ENCODE results near the gene PLP2.

GRCh38 chrX:49163555-49164419, 7.9 kb upstream of the PLP2 start:
- TF ChIP-seq CTCF (IDR thresholded peaks at IDR 0.05) (peak; percentile 81), BCL3 (IDR thresholded peaks at IDR 0.05) (no peak), CBX8 (IDR thresholded peaks at IDR 0.05) (no peak), EHMT2 (IDR thresholded peaks at IDR 0.05; ENCODE audit: low read depth) (no peak), MAFK (IDR thresholded peaks at IDR 0.05; ENCODE audit: partially characterized antibody) (no peak), EHF (CRISPR knock-in tag; IDR thresholded peaks at IDR 0.05) (no peak), POLR2A (IDR thresholded peaks at IDR 0.05; ENCODE audit: low read length) (peak; percentile 25; the same call in 1 of the 2 replicates)
- TF ChIP-seq, protein P1, sequence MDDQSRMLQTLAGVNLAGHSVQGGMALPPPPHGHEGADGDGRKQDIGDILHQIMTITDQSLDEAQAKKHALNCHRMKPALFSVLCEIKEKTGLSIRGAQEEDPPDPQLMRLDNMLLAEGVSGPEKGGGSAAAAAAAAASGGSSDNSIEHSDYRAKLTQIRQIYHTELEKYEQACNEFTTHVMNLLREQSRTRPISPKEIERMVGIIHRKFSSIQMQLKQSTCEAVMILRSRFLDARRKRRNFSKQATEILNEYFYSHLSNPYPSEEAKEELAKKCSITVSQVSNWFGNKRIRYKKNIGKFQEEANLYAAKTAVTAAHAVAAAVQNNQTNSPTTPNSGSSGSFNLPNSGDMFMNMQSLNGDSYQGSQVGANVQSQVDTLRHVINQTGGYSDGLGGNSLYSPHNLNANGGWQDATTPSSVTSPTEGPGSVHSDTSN (IDR thresholded peaks at IDR 0.05) = no peak
